C4-2B (cell line): ENCODE data around the gene MICAL2.
A peak's percentile ranks its signal among the peaks of the same experiment; 100 is the strongest.

ENCODE experiments used
- H3K27ac ChIP-seq: fragments of 450-650 bp; 2 replicates; pipeline ENCODE4 v1.5.1; 2017
- ZFX ChIP-seq: fragments of 450-650 bp; IDR thresholded peaks from 2 replicates; pipeline ENCODE4 v1.6.1; 2017
- TF ChIP-seq, protein P1 (sequence below): fragments of 450-650 bp; conservative IDR thresholded peaks from 2 replicates; pipeline ENCODE4 v1.5.1; 2017; ENCODE audit warnings: mild to moderate bottlenecking

Gene MICAL2

DNA sequence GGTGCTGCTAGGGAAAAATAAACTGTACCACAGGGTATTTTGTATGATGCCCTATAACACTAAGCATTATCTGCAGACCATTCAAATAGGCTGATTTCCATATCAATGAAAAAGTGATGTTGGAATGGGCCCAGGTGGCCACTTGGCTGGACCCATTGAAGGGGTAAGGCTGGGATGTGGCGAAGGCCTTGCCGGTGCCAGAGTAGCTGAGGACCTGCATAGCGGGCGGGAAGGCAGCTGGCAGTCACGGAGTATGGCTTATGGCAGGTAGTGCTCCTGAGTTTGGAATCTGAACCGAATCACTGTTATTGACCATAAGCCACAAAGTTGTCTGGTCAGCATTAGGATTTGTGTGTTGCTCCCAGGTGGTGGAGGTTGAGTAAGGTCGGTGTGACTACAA, 131.0 kb downstream of the MICAL2 start:
- TF ChIP-seq, protein P1, sequence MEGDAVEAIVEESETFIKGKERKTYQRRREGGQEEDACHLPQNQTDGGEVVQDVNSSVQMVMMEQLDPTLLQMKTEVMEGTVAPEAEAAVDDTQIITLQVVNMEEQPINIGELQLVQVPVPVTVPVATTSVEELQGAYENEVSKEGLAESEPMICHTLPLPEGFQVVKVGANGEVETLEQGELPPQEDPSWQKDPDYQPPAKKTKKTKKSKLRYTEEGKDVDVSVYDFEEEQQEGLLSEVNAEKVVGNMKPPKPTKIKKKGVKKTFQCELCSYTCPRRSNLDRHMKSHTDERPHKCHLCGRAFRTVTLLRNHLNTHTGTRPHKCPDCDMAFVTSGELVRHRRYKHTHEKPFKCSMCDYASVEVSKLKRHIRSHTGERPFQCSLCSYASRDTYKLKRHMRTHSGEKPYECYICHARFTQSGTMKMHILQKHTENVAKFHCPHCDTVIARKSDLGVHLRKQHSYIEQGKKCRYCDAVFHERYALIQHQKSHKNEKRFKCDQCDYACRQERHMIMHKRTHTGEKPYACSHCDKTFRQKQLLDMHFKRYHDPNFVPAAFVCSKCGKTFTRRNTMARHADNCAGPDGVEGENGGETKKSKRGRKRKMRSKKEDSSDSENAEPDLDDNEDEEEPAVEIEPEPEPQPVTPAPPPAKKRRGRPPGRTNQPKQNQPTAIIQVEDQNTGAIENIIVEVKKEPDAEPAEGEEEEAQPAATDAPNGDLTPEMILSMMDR: no peak
- TF ChIP-seq ZFX: no peak
- no peak overlapping the region for H3K27ac ChIP-seq

DNA sequence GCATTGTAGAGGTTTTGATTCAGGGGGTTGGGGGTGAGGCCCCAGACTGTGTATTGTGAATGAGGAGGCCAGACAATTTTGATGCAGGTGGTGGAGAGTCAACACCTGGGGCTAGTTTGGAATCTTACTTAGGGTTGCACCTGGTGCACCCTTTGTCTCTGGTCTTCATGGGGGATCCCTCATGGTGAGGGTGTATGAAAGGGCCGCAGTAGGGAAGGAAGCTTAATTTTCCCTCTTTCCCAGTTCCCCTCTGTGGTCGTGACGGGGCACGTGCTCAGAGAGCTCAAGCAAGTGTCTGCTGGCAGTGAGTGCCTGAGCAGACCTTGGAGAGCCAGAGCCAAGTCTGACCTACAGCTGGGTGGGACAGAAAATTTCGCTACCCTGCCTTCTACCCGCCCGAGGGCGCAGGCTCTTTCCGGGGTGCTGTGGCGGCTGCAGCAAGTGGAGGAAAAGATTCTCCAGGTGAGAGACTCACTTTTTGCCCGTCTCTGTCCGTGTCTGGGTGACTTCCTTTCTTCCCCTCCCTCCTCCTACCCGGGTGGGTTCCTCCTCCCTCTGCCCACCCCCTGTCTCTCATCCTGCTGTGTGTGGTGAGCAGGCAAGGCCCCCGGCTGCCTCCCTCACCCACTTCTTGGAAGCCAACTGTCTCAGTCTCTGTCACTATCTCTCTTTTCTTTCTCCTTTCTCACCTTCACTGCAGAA, 131.7 kb downstream of the MICAL2 start:
- TF ChIP-seq, protein P1: no peak
- H3K27ac ChIP-seq: no peak overlapping the region

DNA sequence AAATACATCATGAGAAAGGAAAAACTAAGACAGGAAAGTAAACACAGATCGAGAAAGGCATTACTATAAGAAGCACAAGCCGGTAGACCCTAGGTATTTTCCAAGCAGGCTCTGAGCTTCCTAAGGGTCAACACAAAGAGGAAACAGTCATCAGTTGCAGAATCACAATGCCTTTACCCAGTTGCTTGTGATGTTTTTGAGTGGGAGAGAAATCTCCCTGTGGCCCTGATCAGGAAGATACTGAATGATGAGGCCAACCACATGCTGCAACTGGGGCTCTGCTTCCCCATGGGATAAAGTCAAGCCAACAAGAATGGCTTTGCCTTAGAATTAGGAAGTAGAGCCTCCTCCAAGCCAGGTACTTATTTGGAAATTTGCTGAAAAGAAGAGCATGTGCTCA, 132.6 kb downstream of the MICAL2 start:
- TF ChIP-seq, protein P1: no peak
- TF ChIP-seq ZFX: no peak
- no peak overlapping the region for H3K27ac ChIP-seq

DNA sequence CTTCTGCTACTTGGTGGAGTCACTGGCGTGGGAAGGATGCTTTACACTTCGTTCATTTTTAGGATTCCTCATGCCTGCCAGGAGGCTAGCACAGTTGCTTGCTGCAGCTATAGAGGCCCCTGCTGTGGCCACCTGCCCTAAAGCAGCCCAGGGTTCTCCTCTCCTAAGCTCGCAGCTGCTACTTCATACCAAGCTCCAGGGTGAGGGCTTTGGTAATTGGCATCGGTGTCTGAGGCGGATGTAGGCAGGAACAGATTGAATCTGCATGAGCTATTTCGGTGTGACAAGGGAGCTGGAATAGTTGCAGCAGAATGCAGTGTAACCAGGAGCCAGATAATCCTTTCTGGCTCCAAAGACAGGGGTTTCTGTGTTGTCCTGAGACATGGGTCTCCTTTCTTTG, 133.1 kb downstream of the MICAL2 start:
- H3K27ac ChIP-seq: peak overlapping the region; percentile 9; the same call in 1 of the 2 replicates
- TF ChIP-seq, protein P1: no peak
- no peak for TF ChIP-seq ZFX

DNA sequence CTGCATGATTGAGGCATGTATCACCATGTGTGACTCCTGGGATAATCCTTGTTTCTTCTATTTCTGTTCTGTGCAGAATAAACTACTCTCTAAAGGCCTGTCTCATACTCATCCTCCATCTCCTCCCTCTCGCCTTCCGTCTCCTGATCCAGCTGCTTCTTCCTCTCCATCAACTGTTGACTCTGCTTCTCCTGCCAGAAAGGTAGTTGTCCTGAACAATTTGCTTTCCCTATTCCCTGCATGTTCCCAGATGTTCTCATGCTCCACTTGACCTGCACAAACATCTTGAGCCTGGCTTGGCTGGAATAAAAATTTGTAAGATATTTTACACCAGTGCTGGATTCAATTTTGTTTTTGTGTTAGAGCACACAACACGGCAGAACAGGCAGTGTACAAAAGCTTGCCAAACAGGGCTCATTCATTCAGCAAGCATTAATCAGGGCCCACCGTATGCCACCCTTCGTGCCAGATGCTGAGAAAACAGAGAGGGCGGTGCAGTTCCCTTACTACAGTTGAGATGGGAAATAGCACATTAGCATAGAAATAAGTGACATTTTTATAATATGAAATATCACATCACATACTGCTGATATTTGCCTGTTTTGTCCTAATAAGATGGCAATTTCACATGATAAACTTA, 133.6 kb downstream of the MICAL2 start:
- TF ChIP-seq, protein P1: no peak
- TF ChIP-seq ZFX: no peak
- H3K27ac ChIP-seq: peak overlapping the region; percentile 9; the same call in 1 of the 2 replicates

DNA sequence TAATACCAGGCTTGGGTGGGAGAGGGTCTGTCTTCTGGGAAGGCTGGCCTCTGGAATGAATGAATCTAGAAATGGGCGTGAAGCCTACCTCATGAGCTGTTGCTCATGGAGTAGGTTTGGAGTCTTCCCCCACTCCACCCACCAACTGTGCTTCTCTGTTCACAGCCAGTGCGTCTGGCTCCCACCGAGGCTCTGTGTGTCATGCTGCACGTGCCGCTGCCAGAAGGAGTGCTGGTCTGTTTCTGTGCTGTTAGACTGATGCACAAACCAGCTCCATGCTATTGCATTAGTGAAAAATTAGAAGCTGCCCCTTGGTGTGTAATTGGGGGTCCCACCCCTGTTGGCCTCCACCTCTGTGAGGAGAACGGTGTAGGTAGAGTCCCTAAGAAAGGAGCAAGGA, 134.7 kb downstream of the MICAL2 start:
- TF ChIP-seq, protein P1: no peak
- TF ChIP-seq ZFX: no peak
- peak overlapping the region; percentile 99 for H3K27ac ChIP-seq

DNA sequence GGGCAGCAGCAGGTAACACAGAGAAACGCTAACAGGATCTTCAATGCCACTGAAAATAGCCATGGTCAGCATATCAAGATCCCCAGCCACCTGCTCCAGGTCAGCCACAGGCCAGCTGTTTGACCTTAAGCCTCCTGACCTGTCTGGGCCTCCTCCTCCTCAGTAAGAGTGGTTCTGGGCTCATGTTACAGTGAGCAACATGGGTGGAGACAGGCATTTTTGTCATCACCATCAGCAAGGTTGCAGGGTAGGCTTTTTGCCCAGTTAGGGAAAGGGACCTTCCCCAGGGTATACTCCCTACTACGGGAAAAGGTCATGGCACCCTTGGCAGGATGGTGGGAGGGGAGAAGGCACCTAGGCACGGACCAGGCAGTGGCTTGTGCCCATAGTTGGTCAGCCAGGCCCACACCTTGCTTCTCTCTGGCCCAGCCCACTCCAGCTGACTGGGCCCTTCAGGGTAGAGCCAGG, 135.2 kb downstream of the MICAL2 start:
- peak overlapping the region; percentile 99 for H3K27ac ChIP-seq
- TF ChIP-seq, protein P1: no peak
- no peak for TF ChIP-seq ZFX
